Dedifferentiated amniotic fluid mesenchymal stem cell (primary cell): ENCODE results near the gene NTN4.
A peak's percentile ranks its signal among the peaks of the same experiment; 100 is the strongest.
"Not testable (repeated sequence)": the region's sequence is repeated elsewhere in the genome, so short reads cannot be mapped to it uniquely, and the experiment has no call there.

Experiments
- DNase-seq: peaks from one replicate; pipeline ENCODE4 v3.0.0-alpha.2; 2016; ENCODE audit errors: extremely low spot score

The NTN4 gene

GRCh38 chr12:95709152-95709551 lies 81.4 kb downstream of the NTN4 start:
- DNase-seq = no peak

GRCh38 chr12:95705143-95705542 lies 85.4 kb downstream of the NTN4 start:
- DNase-seq = no peak

GRCh38 chr12:95703986-95704385 lies 86.6 kb downstream of the NTN4 start:
- no peak for DNase-seq

- no peak for DNase-seq
Measured at GRCh38 chr12:95701722-95702418, 88.7 kb downstream of the NTN4 start.

GRCh38 chr12:95701275-95701674 lies 89.3 kb downstream of the NTN4 start:
- no peak for DNase-seq

GRCh38 chr12:95700316-95700785 lies 90.2 kb downstream of the NTN4 start:
- peak; percentile 33 for DNase-seq

- no peak for DNase-seq
Measured at GRCh38 chr12:95699579-95699978, 91.0 kb downstream of the NTN4 start.

GRCh38 chr12:95694136-95694535 lies 96.4 kb downstream of the NTN4 start:
- no peak for DNase-seq

- DNase-seq = no peak
Measured at GRCh38 chr12:95693689-95694088, 96.9 kb downstream of the NTN4 start.

GRCh38 chr12:95690861-95691635 lies 99.5 kb downstream of the NTN4 start:
- no peak for DNase-seq

- DNase-seq = no peak
Measured at GRCh38 chr12:95687937-95688336, 102.6 kb downstream of the NTN4 start.

- no peak for DNase-seq
Measured at GRCh38 chr12:95683418-95683817, 107.1 kb downstream of the NTN4 start.

- no peak for DNase-seq
Measured at GRCh38 chr12:95681210-95681765, 109.3 kb downstream of the NTN4 start.

GRCh38 chr12:95678684-95679083 lies 111.9 kb downstream of the NTN4 start:
- DNase-seq = no peak

- not testable (repeated sequence) for DNase-seq
Measured at GRCh38 chr12:95677782-95678181, 112.8 kb downstream of the NTN4 start.

GRCh38 chr12:95674631-95675030 lies 115.9 kb downstream of the NTN4 start:
- no peak for DNase-seq

GRCh38 chr12:95674163-95674562 lies 116.4 kb downstream of the NTN4 start:
- DNase-seq = no peak

- no peak for DNase-seq
Measured at GRCh38 chr12:95673576-95673975, 117.0 kb downstream of the NTN4 start.

- DNase-seq = no peak
Measured at GRCh38 chr12:95672166-95672565, 118.4 kb downstream of the NTN4 start.

- no peak for DNase-seq
Measured at GRCh38 chr12:95671265-95671664, 119.3 kb downstream of the NTN4 start.

GRCh38 chr12:95663525-95663924 lies 127.0 kb downstream of the NTN4 start:
- no peak for DNase-seq

GRCh38 chr12:95661360-95661759 lies 129.2 kb downstream of the NTN4 start:
- no peak for DNase-seq

- no peak for DNase-seq
Measured at GRCh38 chr12:95658386-95658785, 132.2 kb downstream of the NTN4 start.
